OCI-LY7 (cell line): Measurements from ENCODE around the gene HCN1.

Experiments used
- EZH2phosphoT487 ChIP-seq: fragments of 200-600 bp; sonication (generic); IDR thresholded peaks from 2 replicates; pipeline ENCODE4 v1.6.1; 2018; ENCODE audit warnings: low read depth, borderline replicate concordance, mild to moderate bottlenecking, mixed run types, antibody characterized with exemption, low read length, moderate library complexity, mixed read lengths
- TF ChIP-seq, protein P1 (sequence below): fragments of 200-600 bp; sonication (generic); conservative IDR thresholded peaks from 2 replicates; pipeline ENCODE4 v1.5.1; 2014; ENCODE audit warnings: mild to moderate bottlenecking, antibody characterized with exemption, low read length, moderate library complexity, mixed read lengths

- TF ChIP-seq, protein P1, sequence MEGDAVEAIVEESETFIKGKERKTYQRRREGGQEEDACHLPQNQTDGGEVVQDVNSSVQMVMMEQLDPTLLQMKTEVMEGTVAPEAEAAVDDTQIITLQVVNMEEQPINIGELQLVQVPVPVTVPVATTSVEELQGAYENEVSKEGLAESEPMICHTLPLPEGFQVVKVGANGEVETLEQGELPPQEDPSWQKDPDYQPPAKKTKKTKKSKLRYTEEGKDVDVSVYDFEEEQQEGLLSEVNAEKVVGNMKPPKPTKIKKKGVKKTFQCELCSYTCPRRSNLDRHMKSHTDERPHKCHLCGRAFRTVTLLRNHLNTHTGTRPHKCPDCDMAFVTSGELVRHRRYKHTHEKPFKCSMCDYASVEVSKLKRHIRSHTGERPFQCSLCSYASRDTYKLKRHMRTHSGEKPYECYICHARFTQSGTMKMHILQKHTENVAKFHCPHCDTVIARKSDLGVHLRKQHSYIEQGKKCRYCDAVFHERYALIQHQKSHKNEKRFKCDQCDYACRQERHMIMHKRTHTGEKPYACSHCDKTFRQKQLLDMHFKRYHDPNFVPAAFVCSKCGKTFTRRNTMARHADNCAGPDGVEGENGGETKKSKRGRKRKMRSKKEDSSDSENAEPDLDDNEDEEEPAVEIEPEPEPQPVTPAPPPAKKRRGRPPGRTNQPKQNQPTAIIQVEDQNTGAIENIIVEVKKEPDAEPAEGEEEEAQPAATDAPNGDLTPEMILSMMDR: no peak
- TF ChIP-seq EZH2phosphoT487: no peak
These were observed 186.8 kb downstream of the HCN1 start for GRCh38 chr5:45509371-45509770.
